Stimulated activated CD8-positive, alpha-beta memory T cell treated with anti-CD3 and anti-CD28 coated beads, Interleukin-2, amount 100 ng/mL, for 48 hours (primary cell): ENCODE results near the gene C12orf43.
A peak's percentile ranks its signal among the peaks of the same experiment; 100 is the strongest.
"Not testable (repeated sequence)": the region's sequence is repeated elsewhere in the genome, so short reads cannot be mapped to it uniquely, and the experiment has no call there.

Experiments
- DNase-seq, 2 donors: peaks; one replicate each; pipeline ENCODE4 v3.0.0-alpha.2; 2020; ENCODE audit warnings: low read depth in 2 of 2

Gene C12orf43, protein sequence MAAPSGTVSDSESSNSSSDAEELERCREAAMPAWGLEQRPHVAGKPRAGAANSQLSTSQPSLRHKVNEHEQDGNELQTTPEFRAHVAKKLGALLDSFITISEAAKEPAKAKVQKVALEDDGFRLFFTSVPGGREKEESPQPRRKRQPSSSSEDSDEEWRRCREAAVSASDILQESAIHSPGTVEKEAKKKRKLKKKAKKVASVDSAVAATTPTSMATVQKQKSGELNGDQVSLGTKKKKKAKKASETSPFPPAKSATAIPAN

DNA sequence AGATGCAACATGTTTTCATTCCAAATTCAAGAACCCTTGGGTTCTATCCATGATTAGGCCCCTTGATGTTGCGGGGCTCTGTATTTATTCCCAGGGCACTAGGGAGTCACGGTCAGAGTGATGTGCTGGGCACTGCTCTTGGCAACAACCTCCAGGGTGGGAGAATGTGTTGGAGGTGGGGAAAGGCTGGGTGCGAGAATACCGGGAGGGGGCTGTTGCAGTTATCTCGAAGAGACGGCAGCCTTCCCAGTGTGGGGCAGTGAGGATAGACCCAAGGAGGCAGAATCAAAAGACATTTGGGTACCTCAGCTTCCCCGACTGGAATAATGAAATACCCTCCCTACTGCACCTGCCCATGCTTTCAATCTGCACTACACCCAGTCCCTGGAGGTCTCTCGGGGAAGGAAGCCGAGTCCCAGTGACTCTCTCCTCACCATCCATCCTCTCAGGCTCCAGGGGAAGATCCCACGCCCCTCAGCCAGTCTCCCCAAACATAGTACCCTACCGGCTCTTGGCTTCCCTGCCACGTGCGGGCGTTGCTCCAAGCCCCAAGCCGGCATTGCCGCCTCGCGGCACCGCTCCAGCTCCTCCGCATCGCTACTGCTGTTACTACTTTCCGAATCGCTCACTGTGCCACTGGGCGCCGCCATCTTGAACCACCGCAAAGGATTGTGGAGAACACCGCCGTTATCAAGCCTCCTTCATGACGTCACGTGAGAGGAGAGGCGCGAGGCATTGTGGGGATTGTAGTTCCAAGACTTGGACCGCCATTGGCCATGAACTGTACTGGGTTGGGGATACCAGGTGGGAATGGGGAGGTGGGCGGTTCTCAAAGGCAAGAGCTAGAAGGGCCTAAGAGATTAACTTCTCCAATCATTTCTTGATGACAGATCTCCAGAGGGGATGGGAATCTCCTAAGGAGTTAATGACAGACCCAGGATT lies at the start of gene C12orf43:
Gene C12orf43, minus strand, starts transcription at position 663 of the 942 bp plus-strand sequence. Its CDS starts 13 bp downstream, at position 650.
- peak; percentile 81 to 84 for DNase-seq

DNA sequence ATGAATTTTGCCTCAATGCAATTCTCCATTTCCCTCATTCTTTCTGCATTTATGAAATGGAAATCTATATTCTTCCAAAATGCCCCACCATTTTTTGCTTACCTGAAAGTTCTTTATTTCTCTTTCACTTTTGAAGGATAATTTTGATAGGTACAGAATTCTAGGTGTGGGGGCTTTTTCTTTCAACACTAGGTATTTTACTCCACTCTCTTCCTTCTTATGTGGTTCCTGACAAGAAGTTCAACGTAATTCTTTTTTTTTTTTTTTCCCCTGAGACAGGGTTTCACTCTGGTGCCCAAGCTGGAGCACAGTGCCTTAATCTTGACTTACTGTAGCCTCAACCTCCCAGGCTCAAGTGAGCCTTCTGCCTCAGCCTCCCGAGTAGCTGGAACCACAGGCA lies 49.1 kb upstream of the C12orf43 start:
- no peak for DNase-seq

DNA sequence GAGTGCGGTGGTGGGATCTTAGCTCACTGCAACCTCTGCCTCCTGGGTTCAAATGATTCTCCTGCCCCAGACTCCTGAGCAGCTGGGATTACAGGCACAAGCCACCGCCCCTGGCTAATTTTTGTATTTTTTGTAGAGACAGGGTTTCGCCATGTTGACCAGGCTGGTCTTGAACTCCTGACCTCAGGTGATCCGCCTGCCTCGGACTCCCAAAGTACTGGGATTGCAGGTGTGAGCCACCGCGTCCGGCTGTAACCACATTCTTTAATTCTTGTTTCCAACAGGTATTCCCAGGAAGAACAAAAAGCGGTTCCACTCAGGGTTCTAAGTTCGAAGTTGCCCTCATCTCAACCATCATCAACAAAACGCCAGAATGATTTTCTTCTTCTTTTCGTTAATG lies 48.3 kb upstream of the C12orf43 start:
- not testable (repeated sequence) for DNase-seq

DNA sequence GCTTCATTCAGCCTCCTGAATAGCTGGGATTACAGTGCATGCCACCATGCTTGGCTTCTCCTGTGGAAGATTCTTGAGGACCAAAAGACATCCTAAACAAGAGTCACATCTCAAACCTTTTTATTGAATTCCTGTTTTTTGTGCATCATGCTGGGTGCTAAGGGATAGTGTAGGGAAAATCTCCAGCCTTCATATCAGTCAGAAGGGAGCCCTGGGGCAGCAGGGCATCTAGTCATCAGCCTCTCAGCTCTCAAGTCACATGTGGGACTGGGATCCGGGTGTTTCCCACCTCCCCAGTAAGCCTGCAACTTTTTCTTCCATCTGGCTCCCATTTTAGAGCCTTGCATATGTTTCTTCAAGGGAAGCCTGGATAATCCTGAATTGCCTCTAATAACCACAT lies 47.8 kb upstream of the C12orf43 start:
- no peak for DNase-seq

DNA sequence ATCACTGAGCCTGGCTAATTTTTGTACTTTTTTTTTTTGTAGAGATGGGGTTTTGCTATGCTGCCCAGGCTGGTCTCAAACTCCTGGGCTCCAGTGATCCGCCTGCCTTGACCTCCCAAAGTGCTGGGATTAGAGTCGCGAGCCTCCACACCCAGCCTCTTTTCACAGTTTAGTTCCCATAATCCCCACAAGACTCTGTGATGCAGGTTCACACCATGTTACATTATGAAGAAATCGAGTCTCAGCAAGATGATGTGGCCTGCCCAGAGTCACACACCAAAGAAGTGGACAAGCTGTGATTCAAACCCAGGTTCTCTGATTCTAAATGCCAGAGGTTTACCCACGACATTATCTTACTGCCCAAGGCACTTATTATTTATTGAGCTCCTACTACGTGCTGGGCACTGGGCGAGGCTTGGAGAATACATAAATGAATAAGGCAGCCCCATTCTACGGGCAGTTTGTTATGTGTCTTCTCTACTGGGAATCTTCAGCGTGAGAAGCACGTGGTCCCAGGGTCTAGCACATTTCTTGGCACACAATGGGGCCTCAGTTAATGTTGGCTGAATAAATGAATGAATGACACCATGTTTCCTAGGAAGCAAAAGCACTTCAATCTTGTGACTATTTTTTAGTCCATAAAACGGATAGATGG lies 46.2 kb upstream of the C12orf43 start:
- no peak for DNase-seq

DNA sequence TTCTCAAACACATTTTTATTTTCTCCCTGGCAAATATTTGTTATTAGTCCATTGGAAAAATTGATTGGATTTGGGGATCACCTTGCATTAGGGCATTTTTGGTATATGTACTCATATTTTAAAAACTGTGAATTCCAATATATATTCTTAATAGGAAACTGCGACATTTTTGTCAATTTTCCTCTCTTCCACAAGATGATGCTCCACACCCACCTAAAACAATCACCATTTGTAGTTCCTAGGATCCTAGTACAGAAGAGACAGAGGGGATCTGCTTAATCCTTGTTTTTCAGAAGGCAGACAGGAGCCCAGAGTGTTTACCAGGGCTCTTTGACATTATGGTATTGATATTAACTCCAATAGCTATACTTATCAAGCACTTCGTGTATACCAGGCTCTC lies 45.5 kb upstream of the C12orf43 start:
- DNase-seq = no peak

DNA sequence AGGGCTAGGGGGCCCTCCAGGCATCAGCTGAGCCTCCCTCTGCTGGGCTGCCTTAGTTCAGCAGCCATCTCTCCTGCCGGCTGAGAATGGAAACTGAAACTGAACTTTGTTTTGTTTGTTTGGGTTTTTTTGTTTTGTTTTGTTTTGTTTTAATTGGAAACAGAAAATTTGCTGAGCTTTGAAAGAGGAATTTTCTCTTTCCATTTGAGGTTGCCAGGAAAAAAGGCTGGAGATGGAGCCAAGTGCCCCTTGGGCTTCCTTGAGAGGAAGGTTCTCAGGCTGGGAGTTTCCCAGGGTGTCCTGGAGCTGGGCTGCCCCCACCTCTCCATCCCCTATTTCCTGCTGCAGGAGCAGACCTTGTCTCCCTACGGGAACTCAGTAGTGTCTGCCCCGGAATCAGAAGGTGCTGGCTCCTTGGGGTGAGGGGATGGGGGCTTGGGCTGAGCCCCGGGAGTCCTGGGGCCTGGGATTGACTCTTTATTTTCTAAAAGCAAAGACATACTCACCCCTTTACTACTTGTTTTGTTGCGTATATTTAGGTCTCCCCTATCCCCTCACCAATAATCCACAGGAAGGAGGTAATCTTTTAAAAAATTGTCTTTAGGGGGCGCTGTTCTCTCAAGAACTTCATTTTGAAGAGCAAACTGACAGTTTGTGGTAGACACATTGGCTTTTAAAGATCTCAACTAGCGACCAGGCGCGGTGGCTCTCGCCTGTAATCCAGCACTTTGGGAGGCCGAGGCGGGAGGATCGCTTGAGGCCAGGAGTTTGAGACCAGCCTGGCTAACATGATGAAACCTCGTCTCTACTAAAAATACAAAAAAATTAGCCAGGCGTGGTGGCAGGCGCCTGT lies 44.1 kb upstream of the C12orf43 start:
- peak in 1 of 2 donors; percentile 26 for DNase-seq

DNA sequence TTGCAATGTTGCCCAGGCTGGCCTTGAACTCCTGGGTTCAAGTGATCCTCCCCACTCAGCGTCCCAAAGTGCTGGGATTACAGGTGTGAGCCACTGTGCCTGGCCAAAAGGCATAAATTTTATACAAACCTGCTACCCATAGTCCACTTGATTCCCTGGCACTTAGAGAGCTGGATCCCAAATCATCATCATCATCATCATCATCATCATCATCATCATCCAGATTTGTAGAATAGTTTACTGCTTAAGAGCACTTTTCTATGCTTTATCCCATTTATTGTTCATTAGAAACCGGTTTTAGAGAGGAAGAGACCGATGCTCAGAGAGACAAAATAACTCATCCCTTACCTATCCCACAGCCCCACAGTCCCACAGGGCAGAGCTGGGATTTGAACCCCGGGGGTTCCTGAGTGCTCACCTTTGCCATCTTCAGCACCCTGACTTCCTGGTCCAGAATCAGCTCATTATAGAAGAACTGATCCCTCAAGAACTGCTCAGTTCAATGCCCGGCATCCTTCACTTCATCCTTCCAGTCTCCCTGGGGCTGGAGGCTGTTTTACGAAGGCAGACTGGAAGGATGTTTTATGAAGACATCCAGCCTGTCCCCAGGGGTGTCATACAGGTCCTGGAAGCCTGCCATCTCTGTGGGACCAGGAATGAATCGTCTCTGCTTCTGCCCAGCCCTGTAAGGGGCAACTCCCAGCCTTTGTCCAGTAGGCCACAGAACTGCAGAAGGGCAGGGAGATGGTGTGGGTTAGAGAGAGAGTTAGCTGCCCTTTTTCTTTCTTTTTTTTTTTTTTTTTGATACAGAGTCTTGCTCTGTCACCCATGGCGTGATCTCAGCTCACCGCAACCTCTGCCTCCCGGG lies 43.0 kb upstream of the C12orf43 start:
- no peak for DNase-seq

DNA sequence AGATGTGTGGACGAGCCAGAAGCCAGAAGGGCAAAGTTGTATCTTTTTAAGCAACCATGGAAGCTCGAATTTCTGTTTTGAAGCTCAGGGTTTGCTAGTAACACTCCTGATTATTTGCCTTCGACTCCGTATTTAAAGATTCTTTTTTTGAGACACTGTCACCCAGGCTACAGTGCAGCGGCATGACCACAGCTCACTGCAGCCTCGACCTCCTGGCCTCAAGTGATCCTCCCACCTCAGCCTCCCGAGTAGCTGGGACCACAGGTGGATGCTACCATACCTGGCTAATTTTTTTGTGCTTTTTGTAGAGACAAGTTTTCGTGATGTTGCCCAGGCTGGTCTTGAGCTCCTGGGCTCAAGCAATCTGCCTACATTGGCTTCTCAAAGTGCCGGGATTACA lies 41.5 kb upstream of the C12orf43 start:
- DNase-seq = no peak

DNA sequence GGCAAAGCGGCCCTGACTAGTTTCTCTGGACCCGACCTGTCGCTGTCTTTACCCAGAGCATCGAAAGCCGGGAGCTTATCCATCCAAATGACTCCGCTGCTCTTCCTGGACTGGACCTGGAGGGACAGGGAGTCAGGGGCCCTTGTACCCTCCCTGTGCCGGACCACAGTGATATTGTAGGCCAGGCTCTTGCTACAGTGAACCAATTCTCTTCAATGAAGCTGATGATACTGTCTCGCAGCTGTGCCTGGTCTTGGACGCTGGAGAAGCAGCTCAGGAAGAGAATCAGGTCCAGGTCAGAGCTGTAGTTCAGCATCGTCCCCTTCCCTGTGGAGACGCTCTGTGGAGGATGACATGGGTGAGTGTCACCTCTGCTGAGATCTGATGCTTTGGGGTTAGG lies 37.4 kb upstream of the C12orf43 start:
- no peak for DNase-seq

DNA sequence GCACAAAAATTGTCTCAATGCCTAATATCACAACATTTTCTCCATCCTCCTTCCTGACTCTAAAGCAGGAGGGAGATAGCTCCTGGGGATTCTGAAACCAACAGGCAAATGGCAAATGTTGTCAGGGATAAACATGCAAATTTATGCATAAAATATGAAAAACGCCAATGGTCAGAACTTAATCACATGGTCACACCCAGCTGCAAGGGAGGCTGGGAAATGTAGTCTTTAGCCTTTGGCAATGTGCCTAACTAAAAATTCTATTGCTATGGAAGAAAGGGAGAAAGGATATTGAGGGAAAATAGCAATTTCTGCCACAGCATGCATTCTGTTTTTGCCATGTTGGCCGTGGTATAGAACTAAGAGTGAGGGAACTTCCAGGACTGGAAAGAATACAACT lies 34.4 kb upstream of the C12orf43 start:
- DNase-seq = no peak

DNA sequence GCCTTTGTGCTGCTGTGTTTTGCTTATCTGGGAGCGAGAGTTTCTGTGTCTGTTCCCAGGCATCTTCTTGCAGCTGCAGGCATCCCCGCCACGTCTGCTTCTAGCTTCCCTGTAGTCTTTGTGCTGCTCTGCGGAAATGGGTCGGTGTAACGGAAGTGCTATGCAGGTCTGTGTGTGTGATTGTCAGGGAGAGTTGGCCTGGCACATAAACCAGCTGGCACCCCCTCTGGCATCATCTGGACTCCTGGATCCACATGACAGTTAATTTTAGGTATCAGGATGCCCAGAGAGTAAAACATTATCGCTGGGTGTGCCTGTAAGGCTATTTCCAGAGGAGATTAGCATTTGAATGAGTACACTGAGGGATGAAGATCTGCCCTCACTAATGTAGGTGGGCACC lies 32.2 kb upstream of the C12orf43 start:
- DNase-seq = no peak

DNA sequence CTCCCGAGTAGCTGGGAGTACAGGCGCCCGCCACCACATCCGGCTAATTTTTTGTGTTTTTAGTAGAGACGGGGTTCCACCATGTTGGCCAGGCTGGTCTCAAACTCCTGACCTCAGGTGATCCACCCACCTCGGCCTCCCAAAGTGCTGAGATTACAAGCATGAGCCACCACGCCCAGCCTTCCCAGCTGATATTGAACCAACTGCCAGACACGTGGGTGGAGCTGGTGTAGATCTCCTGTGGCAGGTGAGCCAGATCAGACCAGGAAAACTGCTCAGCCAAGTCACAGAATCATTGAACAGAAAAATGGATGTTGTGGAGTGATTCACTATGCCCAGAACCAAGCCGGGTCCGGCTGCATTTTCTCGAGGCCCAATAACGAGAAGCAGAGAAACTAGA lies 31.1 kb upstream of the C12orf43 start:
- not testable (repeated sequence) for DNase-seq

DNA sequence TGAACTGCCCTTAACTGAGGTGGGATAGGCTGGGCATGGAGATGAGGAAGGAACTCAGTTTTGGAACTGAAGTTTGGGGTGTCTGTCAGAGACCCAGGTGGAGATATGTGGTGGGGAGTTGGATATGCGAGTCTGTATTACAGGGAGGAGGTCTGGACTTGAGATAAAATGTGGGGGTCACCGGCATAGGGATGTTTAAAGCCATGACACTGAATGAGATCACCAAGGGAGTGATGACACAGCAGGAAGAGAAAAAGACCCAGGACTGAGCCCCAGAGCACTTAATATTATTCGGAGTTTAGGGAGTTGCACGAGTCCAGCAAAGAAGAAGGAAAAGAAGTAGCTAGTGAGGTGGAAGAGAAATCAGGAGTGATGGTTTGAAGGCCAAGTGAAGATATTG lies 26.8 kb upstream of the C12orf43 start:
- no peak for DNase-seq

DNA sequence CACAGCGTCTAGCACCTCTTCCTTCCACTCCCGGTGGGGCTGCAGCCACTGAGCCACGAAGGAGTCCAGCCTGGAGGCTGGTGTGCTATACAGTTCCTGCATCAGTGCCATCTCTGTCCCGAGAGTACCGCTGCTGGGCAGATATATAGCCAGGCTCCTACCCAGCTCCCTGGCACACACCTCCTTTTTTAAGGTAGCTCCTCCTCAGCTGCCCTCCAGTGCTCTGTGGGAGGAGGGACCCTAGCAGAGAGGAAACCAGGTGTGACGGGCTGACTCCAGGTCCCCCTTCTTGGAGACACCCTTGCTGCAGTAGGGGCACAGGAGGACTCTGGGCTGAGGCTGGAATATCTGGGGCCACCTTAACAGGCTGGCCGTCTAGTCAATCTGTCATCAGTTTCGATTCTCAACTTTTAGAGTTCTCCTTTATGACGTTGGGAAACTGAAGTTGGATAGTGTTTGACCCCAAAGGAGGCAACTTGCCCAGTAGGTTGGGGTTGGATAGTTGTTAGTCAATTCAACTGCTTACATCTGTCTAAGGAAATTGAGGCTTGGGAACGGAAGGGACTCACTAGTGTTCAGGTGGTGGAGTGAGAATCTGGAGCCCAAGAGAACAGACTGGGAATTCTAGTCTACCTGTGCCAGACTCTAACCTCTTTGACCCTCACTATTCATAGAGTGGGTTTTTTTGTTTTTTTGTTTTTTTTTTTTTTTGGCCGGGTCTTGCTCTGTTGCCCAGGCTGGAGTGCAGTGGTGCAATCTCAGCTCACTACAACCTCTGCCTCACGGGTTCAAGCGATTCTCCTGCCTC lies 22.8 kb upstream of the C12orf43 start, which contains the start of gene OASL:
Gene OASL, minus strand, starts transcription at position 386 of the 808 bp plus-strand sequence. Its CDS starts 275 bp downstream, at position 111.
- peak in 1 of 2 donors; percentile 46 for DNase-seq

DNA sequence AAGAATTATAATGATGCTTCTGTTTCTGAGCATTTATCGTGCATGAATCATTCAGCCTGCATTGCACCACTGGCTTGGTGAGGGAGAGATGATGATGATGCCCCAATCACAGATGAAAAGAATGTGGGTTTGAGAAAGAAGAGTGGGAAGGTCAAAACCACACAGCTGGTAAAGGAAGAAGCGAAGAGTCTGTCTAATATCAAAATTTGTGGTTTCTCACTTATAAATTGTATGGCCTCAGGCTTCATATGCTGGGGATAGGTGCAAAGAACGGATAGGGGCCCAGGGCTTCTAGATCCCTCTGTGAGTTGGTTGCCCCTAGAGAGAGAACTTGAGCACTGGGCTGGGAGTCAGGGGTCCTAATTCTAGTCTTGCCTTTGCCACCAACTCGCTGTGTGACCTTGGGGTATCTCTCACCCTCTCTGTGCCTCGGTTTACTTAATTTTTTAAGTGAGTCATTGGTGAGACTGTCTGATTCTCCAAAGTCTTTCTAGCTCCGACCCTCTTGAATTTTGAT lies 20.6 kb upstream of the C12orf43 start:
- no peak for DNase-seq

DNA sequence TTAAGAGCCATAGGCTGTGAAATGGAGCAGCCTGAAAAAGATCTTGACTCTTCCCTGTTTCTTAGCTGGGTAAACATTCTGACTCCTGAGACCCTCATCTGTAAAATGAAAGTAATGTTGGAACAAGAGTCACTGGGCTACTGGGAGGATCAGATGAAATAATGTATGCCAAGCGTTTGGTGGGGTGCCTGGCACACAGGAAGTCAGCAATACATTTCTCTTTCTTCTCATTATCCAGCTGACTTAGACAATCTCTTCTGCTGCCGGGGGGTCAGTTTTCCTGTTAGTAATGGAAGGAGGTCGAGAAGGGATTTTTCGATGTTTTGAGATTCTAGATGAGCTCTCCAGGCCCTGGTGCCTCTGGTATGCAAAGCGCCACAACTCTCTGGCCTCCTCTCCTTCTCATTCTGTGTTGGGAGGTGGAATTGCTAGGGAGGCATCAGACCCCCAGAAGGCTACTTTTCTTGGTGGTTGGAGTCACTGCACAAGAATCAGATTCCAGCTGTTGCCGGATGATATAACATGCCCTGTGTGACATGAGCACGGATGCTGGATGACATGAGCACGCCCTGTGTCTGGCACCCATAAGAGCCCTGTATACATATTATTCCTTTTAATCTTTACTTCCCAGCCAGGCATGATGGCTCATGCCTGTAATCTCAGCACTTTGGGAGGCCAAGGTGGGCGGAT lies 18.5 kb upstream of the C12orf43 start:
- no peak for DNase-seq

DNA sequence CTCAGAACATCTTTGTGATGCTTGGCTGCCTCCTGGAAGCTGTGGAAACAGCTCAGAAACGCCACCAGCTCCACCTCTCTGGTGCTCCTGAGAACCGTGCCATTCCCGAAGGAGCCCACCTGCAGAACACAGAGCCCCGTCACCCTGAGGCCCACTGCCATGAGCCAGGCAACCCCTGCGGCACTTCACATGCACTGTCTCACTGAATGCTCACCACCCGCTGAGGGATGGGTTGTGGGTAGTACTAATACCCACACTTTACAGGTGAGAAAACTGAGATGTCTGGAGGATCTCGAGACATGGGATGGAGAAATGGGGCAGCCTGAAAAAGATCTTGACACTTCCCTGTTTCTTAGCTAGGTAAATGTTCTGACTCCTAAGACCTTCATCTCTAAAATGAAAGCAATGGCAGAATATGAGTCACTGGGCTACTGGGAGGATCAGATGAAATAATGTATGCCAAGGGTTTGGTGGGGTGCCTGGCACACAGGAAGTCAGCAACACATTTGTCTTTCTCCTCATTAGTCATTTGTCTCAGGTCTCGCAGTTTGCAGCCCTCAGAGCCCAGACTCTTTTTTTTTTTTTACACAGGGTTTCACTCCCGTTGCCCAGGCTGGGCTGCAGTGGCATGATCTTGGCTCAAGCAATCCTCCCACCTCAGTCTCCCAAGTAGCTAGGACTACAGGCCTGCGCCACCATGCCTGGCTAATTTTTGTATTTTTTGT lies 17.5 kb upstream of the C12orf43 start:
- peak in 1 of 2 donors; percentile 23 for DNase-seq
